ENCODE data around the gene PLCH1. TPM values are rescaled to one million over a fixed set of nuclear protein-coding genes. Genes with fewer than 3 reads are reported as not detected.

PLCH1 gene
- total and polyA plus RNA-seq, 10 of the 15 experiments (the other 5 are each of a cell fraction or from before 2014, with no cell fraction given) = 0.03 to 0.22 (median 0.04) TPM; not detected in 5

DNA sequence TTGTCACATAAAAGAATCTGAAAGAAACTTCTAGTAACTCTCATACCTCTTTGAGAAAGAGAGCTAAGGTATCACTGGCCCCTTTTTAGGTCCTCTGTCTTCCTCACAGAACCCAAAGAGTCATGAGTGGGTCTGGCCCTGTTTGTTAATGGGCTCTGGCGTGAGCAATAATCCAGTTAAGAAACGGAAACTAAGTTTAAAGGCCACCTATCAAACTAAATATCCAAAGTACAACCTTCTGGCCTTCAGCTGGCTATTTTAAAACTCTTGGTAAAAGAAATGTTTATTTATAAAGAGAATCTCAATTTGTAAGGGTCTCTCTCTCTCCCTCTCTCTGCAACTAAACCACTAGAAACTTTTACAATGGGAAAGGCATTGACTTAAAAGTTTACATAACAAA lies 380.4 kb downstream of the PLCH1 start:
- H3K9ac ChIP-seq (ENCODE audit: control insufficient read depth, insufficient read depth, low read length) = no peak overlapping the region
- H4K20me1 ChIP-seq (ENCODE audit: control insufficient read depth, insufficient read depth) = no peaks in the 10 kb centered on the region
- POLR2A ChIA-PET = no interaction called here
- H3K36me3 ChIP-seq (ENCODE audit: control insufficient read depth in 2 of 2, insufficient read depth in 2 of 2, low read length in 1 of 2) = no peaks in the 10 kb centered on the region
- intact Hi-C loops (cut with micrococcal nuclease; ENCODE audit: unreplicated experiment) = no loop called here
- SMC1A ChIA-PET (ENCODE audit: uncharacterized antibody, unreplicated experiment) = no interaction called here
- H3K4me1 ChIP-seq (ENCODE audit: control insufficient read depth, insufficient read depth, low read length) = no peaks in the 10 kb centered on the region
- DNase-seq (ENCODE audit: low read depth, low spot score) = no peak
- CTCF ChIA-PET = no interaction called here
- ATAC-seq = no peak
- RAD21 ChIA-PET (ENCODE audit: unreplicated experiment) = no interaction called here
- no peak for TF ChIP-seq SREBF1 (IDR thresholded peaks at IDR 0.05; ENCODE audit: low read length)
- TF ChIP-seq, protein P1, sequence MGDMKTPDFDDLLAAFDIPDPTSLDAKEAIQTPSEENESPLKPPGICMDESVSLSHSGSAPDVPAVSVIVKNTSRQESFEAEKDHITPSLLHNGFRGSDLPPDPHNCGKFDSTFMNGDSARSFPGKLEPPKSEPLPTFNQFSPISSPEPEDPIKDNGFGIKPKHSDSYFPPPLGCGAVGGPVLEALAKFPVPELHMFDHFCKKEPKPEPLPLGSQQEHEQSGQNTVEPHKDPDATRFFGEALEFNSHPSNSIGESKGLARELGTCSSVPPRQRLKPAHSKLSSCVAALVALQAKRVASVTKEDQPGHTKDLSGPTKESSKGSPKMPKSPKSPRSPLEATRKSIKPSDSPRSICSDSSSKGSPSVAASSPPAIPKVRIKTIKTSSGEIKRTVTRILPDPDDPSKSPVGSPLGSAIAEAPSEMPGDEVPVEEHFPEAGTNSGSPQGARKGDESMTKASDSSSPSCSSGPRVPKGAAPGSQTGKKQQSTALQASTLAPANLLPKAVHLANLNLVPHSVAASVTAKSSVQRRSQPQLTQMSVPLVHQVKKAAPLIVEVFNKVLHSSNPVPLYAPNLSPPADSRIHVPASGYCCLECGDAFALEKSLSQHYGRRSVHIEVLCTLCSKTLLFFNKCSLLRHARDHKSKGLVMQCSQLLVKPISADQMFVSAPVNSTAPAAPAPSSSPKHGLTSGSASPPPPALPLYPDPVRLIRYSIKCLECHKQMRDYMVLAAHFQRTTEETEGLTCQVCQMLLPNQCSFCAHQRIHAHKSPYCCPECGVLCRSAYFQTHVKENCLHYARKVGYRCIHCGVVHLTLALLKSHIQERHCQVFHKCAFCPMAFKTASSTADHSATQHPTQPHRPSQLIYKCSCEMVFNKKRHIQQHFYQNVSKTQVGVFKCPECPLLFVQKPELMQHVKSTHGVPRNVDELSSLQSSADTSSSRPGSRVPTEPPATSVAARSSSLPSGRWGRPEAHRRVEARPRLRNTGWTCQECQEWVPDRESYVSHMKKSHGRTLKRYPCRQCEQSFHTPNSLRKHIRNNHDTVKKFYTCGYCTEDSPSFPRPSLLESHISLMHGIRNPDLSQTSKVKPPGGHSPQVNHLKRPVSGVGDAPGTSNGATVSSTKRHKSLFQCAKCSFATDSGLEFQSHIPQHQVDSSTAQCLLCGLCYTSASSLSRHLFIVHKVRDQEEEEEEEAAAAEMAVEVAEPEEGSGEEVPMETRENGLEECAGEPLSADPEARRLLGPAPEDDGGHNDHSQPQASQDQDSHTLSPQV (IDR thresholded peaks at IDR 0.05) = no peak
- no peak for TF ChIP-seq HSF1 (IDR thresholded peaks at IDR 0.05; ENCODE audit: low read depth, low read length)
- TF ChIP-seq GATAD2B (conservative IDR thresholded peaks at IDR 0.05; ENCODE audit: low read depth) = no peak
- no peak for TF ChIP-seq HDGF (IDR thresholded peaks at IDR 0.05)
- TF ChIP-seq MYB (IDR thresholded peaks at IDR 0.05; ENCODE audit: borderline replicate concordance, low read depth, low read length) = no peak
- no peaks in the 10 kb centered on the region for H3K79me2 ChIP-seq (ENCODE audit: control insufficient read depth, insufficient read depth, low read length)
- no peak overlapping the region for H2AFZ ChIP-seq (ENCODE audit: control insufficient read depth, low read depth, low read length)
- H3K9me3 ChIP-seq (replicated peaks; ENCODE audit: control insufficient read depth, insufficient read depth, low read length) = no peaks in the 10 kb centered on the region; the same call in 2 of the 3 replicates
- no TSS peak for BruUV-seq (replicated peaks)
- no peak overlapping the region for H3K4me2 ChIP-seq (ENCODE audit: control insufficient read depth, insufficient read depth)
- no peak for FAIRE-seq
- H3K4me3 ChIP-seq = no peak overlapping the region
- no peaks in the 10 kb centered on the region for H3K27me3 ChIP-seq (replicated peaks in 1 of 2; ENCODE audit: control insufficient read depth in 2 of 2, insufficient read depth in 2 of 2, low read length in 1 of 2)
- WGBS (ENCODE audit: insufficient coverage, insufficient replicate concordance, low lambda C conversion rate, missing lambda C conversion rate) = 62% methylated on average over 2 of the region's 2 CpGs
- in situ Hi-C loops (cut with MboI) = no loop called here
- no peak overlapping the region for H3K27ac ChIP-seq (ENCODE audit: control insufficient read depth, insufficient read depth)
